Trophoblast cell (in vitro differentiated cells and primary cell): ENCODE measurements around the gene NCAM1.

ENCODE experiments used
- DNase-seq, 2 donors: peaks; one replicate each; pipeline ENCODE4 v3.0.0-alpha.2; 2016
- H2AFZ ChIP-seq: 2 replicates; pipeline ENCODE4 v1.6.1; 2013; ENCODE audit warnings: low read length, moderate library complexity, mild to moderate bottlenecking; ENCODE audit not compliant: insufficient read depth, poor library complexity
- H2AK5ac ChIP-seq: 2 replicates; pipeline ENCODE4 v1.6.1; 2013; ENCODE audit warnings: mild to moderate bottlenecking, low read length
- H2BK120ac ChIP-seq: 2 replicates; pipeline ENCODE4 v1.6.1; 2013; ENCODE audit warnings: low read length, mild to moderate bottlenecking, moderate library complexity; ENCODE audit not compliant: insufficient read depth, poor library complexity
- H2BK12ac ChIP-seq: 2 replicates; pipeline ENCODE4 v1.6.1; 2013; ENCODE audit warnings: mild to moderate bottlenecking, low read length, moderate library complexity
- H2BK5ac ChIP-seq: 2 replicates; pipeline ENCODE4 v1.6.1; 2013; ENCODE audit warnings: low read length, low read depth, moderate library complexity, mild to moderate bottlenecking; ENCODE audit not compliant: poor library complexity
- H3K14ac ChIP-seq: 2 replicates; pipeline ENCODE4 v1.6.1; 2013; ENCODE audit warnings: mild to moderate bottlenecking, low read length
- H3K18ac ChIP-seq: 2 replicates; pipeline ENCODE4 v1.6.1; 2013; ENCODE audit warnings: mild to moderate bottlenecking, low read length
- H3K23ac ChIP-seq: 2 replicates; pipeline ENCODE4 v1.6.1; 2013; ENCODE audit warnings: low read length
- H3K27ac ChIP-seq: 2 replicates; pipeline ENCODE4 v1.5.1; 2013; ENCODE audit warnings: low read depth, mild to moderate bottlenecking, inconsistent platforms, low read length, moderate library complexity
- H3K27me3 ChIP-seq: 2 replicates; pipeline ENCODE4 v1.6.1; 2013; ENCODE audit warnings: inconsistent platforms, mild to moderate bottlenecking, low read length, moderate library complexity; ENCODE audit not compliant: insufficient read depth
- H3K36me3 ChIP-seq, 2 experiments: 1 replicate in 1 of 2; 2 replicates in 1 of 2; pipeline ENCODE4 v1.6.1; 2013; ENCODE audit warnings: low read length in 2 of 2, mild to moderate bottlenecking in 2 of 2, moderate library complexity in 1 of 2; ENCODE audit not compliant: insufficient read depth in 2 of 2, control insufficient read depth in 1 of 2
- H3K4ac ChIP-seq: 2 replicates; pipeline ENCODE4 v1.6.1; 2013; ENCODE audit warnings: low read depth, mild to moderate bottlenecking, low read length, moderate library complexity
- H3K4me1 ChIP-seq, 2 experiments: 1 replicate in 1 of 2; 2 replicates in 1 of 2; pipeline ENCODE4 v1.6.1; 2013; ENCODE audit warnings: low read length in 2 of 2, mild to moderate bottlenecking in 2 of 2, moderate library complexity in 1 of 2; ENCODE audit not compliant: insufficient read depth in 2 of 2, control insufficient read depth in 1 of 2
- H3K4me2 ChIP-seq: 2 replicates; pipeline ENCODE4 v1.6.1; 2013; ENCODE audit warnings: inconsistent platforms, mild to moderate bottlenecking, low read length, moderate library complexity
- H3K4me3 ChIP-seq: 2 replicates; pipeline ENCODE4 v1.5.1; 2013; ENCODE audit warnings: mild to moderate bottlenecking, low read depth, low read length, inconsistent platforms
- H3K79me1 ChIP-seq: one replicate; pipeline ENCODE4 v1.6.1; 2013; ENCODE audit warnings: low read length
- H3K79me2 ChIP-seq: 2 replicates; pipeline ENCODE4 v1.6.1; 2013; ENCODE audit warnings: low read length, mild to moderate bottlenecking; ENCODE audit not compliant: control insufficient read depth, insufficient read depth, poor library complexity
- H3K9ac ChIP-seq: 2 replicates; pipeline ENCODE4 v1.6.1; 2013; ENCODE audit warnings: mild to moderate bottlenecking, low read length
- H3K9me3 ChIP-seq: 2 replicates; pipeline ENCODE4 v1.6.1; 2013; ENCODE audit warnings: low read depth, mild to moderate bottlenecking, control low read depth, inconsistent platforms, low read length; ENCODE audit not compliant: insufficient read depth
- H4K12ac ChIP-seq: 2 replicates; pipeline ENCODE4 v1.6.1; 2013; ENCODE audit warnings: low read depth, mild to moderate bottlenecking, low read length, moderate library complexity
- H4K8ac ChIP-seq: 2 replicates; pipeline ENCODE4 v1.6.1; 2013; ENCODE audit warnings: low read depth, mild to moderate bottlenecking, low read length, moderate library complexity
- H4K91ac ChIP-seq: one replicate; pipeline ENCODE4 v1.6.1; 2013; ENCODE audit warnings: low read depth, mild to moderate bottlenecking, low read length, moderate library complexity
- WGBS: extraction: QIAGEN DNeasy Blood & Tissue Kit; methylation state at CpG from one replicate; pipeline ENCODE4 v1.1.7; 2013; ENCODE audit warnings: missing lambda C conversion rate; ENCODE audit not compliant: insufficient read length, insufficient coverage; ENCODE audit errors: extremely low coverage; 5-methylcytosine and 5-hydroxymethylcytosine counted together

The NCAM1 gene

DNA sequence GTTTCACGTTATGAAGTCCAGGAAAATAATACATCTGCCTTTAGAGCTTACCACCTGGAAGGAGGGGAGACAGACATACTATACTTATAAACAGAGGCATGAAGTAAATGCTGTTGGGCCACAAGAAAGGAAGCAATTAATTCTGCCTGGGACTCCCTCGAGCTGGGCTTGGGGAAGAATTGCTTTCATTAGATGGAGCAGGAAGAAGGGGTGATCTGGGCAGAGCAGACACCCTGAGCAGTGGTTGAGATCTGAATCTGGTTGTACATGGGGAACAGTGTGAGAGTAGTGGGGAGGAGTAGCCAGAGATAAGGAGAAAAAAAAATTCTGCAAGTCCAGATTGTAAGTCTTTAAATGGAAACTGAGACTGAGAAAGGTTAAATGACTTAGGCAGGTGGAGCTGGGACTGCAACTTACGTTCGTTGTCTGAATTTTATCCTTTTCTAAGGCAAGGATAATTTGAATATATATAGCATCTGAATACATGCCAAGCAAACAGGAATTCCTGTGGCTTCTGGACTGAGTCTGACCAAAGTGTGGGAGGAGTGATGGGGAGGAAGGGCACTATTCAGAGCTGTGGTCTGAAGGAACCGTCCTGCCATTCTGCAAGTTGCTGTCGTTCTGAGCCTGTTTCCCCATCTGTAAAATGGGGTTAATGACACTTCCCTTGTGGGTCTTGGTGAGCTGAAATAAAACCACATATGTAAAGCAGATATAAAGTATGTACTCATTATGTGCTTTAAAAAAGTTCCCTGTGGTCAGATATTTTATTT is 7.9 kb downstream of the NCAM1 start:
- Histone ChIP-seq H3K9ac (peak overlapping the region; percentile 72), H3K4ac (no peak overlapping the region), H3K9me3 (no peaks in the 10 kb centered on the region), H3K4me1 (no peaks in the 10 kb centered on the region), H2AFZ (no peak overlapping the region), H2BK5ac (no peak overlapping the region), H2AK5ac (no peak overlapping the region), H3K4me2 (no peak overlapping the region), H3K18ac (no peak overlapping the region), H3K27me3 (peaks cover 2% of the 10 kb centered on the region), H3K14ac (no peak overlapping the region), H2BK120ac (no peak overlapping the region), H3K23ac (no peak overlapping the region), H3K79me2 (no peaks in the 10 kb centered on the region), H4K91ac (no peak overlapping the region), H3K27ac (no peak overlapping the region), H2BK12ac (no peak overlapping the region), H3K36me3 (no peaks in the 10 kb centered on the region), H3K79me1 (no peaks in the 10 kb centered on the region), H4K8ac (no peak overlapping the region), H3K4me3 (no peak overlapping the region), H4K12ac (no peak overlapping the region)
- DNase-seq: no peak
- WGBS: no CpG with 5 or more reads among the region's 6 CpGs

DNA sequence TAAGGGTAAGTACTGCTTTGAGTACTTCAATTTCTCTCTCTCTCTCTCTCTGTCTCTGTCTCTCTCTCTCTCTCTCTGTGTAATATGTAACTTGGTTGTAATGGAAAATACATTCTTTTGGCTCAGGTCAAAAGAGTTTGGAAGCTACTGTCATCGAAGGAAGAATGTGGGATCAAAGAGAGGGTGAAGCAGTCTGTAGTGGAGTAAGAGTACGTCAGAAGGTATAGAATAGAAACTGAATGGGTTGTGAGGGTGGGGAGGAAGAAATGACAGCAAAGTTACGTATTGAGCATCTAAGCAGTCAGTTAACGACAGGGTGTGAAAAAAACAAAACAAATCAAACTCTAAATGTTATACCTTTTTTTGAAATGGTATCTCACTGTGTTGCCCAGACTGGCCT is 10.0 kb downstream of the NCAM1 start:
- Histone ChIP-seq H3K9me3 (no peaks in the 10 kb centered on the region), H3K18ac (no peak overlapping the region), H3K4me3 (no peak overlapping the region), H4K8ac (no peak overlapping the region), H3K9ac (no peak overlapping the region), H3K23ac (no peak overlapping the region), H3K4me2 (no peak overlapping the region), H4K91ac (no peak overlapping the region), H2BK120ac (no peak overlapping the region), H3K4me1 (no peaks in the 10 kb centered on the region), H3K14ac (no peak overlapping the region), H2AFZ (no peak overlapping the region), H2BK5ac (no peak overlapping the region), H2BK12ac (no peak overlapping the region), H3K27me3 (no peaks in the 10 kb centered on the region), H3K79me2 (no peaks in the 10 kb centered on the region), H3K79me1 (no peaks in the 10 kb centered on the region), H4K12ac (no peak overlapping the region), H2AK5ac (no peak overlapping the region), H3K36me3 (no peaks in the 10 kb centered on the region), H3K27ac (no peak overlapping the region), H3K4ac (no peak overlapping the region)
- WGBS: no CpG with 5 or more reads among the region's 4 CpGs
- no peak for DNase-seq

GRCh38 chr11:112971827-112972226 is 10.6 kb downstream of the NCAM1 start:
- Histone ChIP-seq H3K18ac (no peak overlapping the region), H3K4me3 (no peak overlapping the region), H2BK120ac (no peak overlapping the region), H3K9ac (no peak overlapping the region), H3K4me2 (no peak overlapping the region), H3K14ac (no peak overlapping the region), H3K23ac (no peak overlapping the region), H3K27me3 (no peaks in the 10 kb centered on the region), H2AFZ (no peak overlapping the region), H3K27ac (no peak overlapping the region), H4K8ac (no peak overlapping the region), H2AK5ac (no peak overlapping the region), H3K4me1 (no peaks in the 10 kb centered on the region), H3K79me2 (no peaks in the 10 kb centered on the region), H2BK12ac (no peak overlapping the region), H4K12ac (no peak overlapping the region), H3K9me3 (no peaks in the 10 kb centered on the region), H4K91ac (no peak overlapping the region), H3K79me1 (no peaks in the 10 kb centered on the region), H2BK5ac (no peak overlapping the region), H3K4ac (no peak overlapping the region), H3K36me3 (no peaks in the 10 kb centered on the region)
- WGBS: no CpG with 5 or more reads among the region's 3 CpGs
- no peak for DNase-seq

DNA sequence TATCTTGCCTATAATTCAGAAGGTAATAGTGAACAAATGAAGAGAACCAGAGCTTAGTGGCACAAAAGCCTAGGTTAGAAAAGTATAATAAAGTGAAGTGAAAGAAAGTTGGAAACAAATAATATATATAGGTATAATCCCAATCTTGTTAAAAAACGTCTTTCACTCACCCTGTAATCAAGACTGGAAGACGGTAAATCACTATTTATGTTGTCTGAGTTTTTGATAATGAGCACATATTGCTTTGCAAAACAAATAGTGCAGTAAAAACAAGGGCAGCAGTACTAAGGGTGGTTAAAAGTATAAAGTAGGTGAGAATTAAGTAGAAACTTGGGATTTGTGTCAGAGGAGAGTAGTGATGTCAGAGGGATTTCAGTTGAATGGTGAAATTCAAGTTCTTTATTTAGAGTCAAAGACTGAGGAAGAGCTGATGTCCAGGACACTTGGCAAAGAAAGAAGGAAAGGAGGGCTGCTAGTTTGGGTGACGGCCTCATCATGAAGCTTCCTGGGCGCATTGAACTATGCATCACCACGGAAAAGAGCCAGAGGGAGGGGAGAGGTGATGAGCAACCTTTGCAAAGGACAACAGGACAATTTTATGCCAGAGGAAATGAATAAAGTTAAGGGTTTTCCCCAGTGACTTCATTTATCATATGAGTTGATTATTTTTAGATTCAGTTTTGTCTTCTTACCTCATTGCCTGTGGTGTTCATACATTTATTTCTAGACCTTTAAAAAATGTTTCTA is 11.4 kb downstream of the NCAM1 start:
- H2AK5ac ChIP-seq: no peak overlapping the region
- H3K4me2 ChIP-seq: no peak overlapping the region
- H3K9me3 ChIP-seq: no peaks in the 10 kb centered on the region
- H3K9ac ChIP-seq: no peak overlapping the region
- WGBS: no CpG with 5 or more reads among the region's 5 CpGs
- no peak for DNase-seq
- H3K4ac ChIP-seq: no peak overlapping the region
- H3K23ac ChIP-seq: no peak overlapping the region
- no peak overlapping the region for H3K14ac ChIP-seq
- H4K8ac ChIP-seq: no peak overlapping the region
- H3K36me3 ChIP-seq: no peaks in the 10 kb centered on the region
- H2BK12ac ChIP-seq: no peak overlapping the region
- no peak overlapping the region for H2BK5ac ChIP-seq
- no peak overlapping the region for H4K91ac ChIP-seq
- no peaks in the 10 kb centered on the region for H3K27me3 ChIP-seq
- H2AFZ ChIP-seq: no peak overlapping the region
- no peaks in the 10 kb centered on the region for H3K4me1 ChIP-seq
- H3K79me1 ChIP-seq: no peaks in the 10 kb centered on the region
- no peak overlapping the region for H3K4me3 ChIP-seq
- H4K12ac ChIP-seq: no peak overlapping the region
- H3K27ac ChIP-seq: no peak overlapping the region
- H3K79me2 ChIP-seq: no peaks in the 10 kb centered on the region
- no peak overlapping the region for H2BK120ac ChIP-seq
- H3K18ac ChIP-seq: no peak overlapping the region
